Uterus (tissue), 2 donors: Measurements from ENCODE around the gene BMF.

ENCODE experiments used
- POLR2A ChIP-seq, 2 donors: fragments of 450-650 bp; IDR thresholded peaks; one replicate each; pipeline ENCODE4 v1.6.1; 2016; ENCODE audit warnings: antibody characterized with exemption in 2 of 2, mild to moderate bottlenecking in 1 of 2, moderate library complexity in 1 of 2
- TF ChIP-seq, protein P1 (sequence below), 4 experiments: fragments of 200-600 bp in 2 of 4; fragments of 450-650 bp in 2 of 4; sonication (generic) in 2 of 4; IDR thresholded peaks; one replicate each; pipeline ENCODE4 v1.5.1; 2016 to 2019; ENCODE audit warnings: antibody characterized with exemption in 4 of 4, mild to moderate bottlenecking in 2 of 4, moderate library complexity in 1 of 4

DNA sequence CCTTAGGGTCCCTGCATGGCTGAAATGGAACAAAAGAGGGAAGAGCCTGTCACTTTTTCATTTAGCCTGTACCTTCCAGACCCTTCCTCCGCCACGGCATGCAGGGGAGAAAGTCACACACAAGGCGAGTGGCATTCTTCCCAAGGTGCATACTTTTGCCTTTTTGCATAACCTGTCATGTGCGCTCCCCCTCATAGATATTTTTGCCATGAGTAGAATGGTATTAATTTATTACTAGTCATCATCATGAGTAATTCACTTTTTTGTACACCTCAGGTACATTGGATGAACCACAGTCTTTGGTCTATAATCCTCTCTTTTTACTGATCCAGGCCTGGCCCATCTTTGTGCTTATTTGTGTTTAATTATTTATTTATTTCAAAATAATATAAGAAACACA, 43.3 kb upstream of the BMF start:
- TF ChIP-seq, protein P1, sequence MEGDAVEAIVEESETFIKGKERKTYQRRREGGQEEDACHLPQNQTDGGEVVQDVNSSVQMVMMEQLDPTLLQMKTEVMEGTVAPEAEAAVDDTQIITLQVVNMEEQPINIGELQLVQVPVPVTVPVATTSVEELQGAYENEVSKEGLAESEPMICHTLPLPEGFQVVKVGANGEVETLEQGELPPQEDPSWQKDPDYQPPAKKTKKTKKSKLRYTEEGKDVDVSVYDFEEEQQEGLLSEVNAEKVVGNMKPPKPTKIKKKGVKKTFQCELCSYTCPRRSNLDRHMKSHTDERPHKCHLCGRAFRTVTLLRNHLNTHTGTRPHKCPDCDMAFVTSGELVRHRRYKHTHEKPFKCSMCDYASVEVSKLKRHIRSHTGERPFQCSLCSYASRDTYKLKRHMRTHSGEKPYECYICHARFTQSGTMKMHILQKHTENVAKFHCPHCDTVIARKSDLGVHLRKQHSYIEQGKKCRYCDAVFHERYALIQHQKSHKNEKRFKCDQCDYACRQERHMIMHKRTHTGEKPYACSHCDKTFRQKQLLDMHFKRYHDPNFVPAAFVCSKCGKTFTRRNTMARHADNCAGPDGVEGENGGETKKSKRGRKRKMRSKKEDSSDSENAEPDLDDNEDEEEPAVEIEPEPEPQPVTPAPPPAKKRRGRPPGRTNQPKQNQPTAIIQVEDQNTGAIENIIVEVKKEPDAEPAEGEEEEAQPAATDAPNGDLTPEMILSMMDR (IDR thresholded peaks at IDR 0.05): no peak
- no peak for TF ChIP-seq POLR2A (IDR thresholded peaks at IDR 0.05)
